Neural progenitor cell (in vitro differentiated cells): ENCODE data around the gene C17orf100. TPM values are rescaled to one million over a fixed set of nuclear protein-coding genes. Genes with fewer than 3 reads are reported as not detected.

Experiments
- DNase-seq: peaks from one replicate; pipeline ENCODE4 v3.0.0-alpha.2; 2016; ENCODE audit warnings: low spot score
- H2AFZ ChIP-seq: fragments of 200-600 bp; sonication (generic); replicated peaks from 2 replicates; pipeline ENCODE4 v1.6.1; 2016; ENCODE audit warnings: antibody characterized with exemption
- H3F3A ChIP-seq: fragments of 200-600 bp; sonication (generic); 2 replicates; pipeline ENCODE4 v1.6.1; 2016; ENCODE audit warnings: antibody characterized with exemption, low read depth
- H3K27ac ChIP-seq: fragments of 200-600 bp; sonication (generic); 2 replicates; pipeline ENCODE4 v1.5.1; 2016; ENCODE audit warnings: mild to moderate bottlenecking
- H3K27me3 ChIP-seq: fragments of 200-600 bp; sonication (generic); 2 replicates; pipeline ENCODE4 v1.6.1; 2016; ENCODE audit warnings: mild to moderate bottlenecking, moderate library complexity
- H3K36me3 ChIP-seq: fragments of 200-600 bp; sonication (generic); 2 replicates; pipeline ENCODE4 v1.5.1; 2016
- H3K4me1 ChIP-seq: fragments of 200-600 bp; sonication (generic); 2 replicates; pipeline ENCODE4 v1.6.1; 2016; ENCODE audit warnings: mixed run types
- H3K4me2 ChIP-seq: fragments of 200-600 bp; sonication (generic); 2 replicates; pipeline ENCODE4 v1.6.1; 2016
- H3K4me3 ChIP-seq: fragments of 200-600 bp; sonication (generic); 2 replicates; pipeline ENCODE4 v1.5.1; 2016
- H3K79me2 ChIP-seq: fragments of 200-600 bp; sonication (generic); 2 replicates; pipeline ENCODE4 v1.6.1; 2016; ENCODE audit warnings: low read depth
- H3K9ac ChIP-seq: fragments of 200-600 bp; sonication (generic); 2 replicates; pipeline ENCODE4 v1.6.1; 2016
- H3K9me3 ChIP-seq: fragments of 200-600 bp; sonication (generic); 2 replicates; pipeline ENCODE4 v1.5.1; 2016; ENCODE audit warnings: low read depth
- H4K20me1 ChIP-seq: fragments of 200-600 bp; sonication (generic); 2 replicates; pipeline ENCODE4 v1.6.1; 2016; ENCODE audit warnings: low read depth
- H3K27ac Mint-ChIP-seq: 3 replicates; pipeline ENCODE4 v1.8.0; 2021; ENCODE audit warnings: mixed read lengths
- H3K27me3 Mint-ChIP-seq: 2 replicates; pipeline ENCODE4 v1.8.0; 2022; ENCODE audit warnings: low read depth, mild to moderate bottlenecking, inconsistent platforms, moderate library complexity, mixed read lengths; ENCODE audit not compliant: insufficient read depth
- H3K36me3 Mint-ChIP-seq: 3 replicates; pipeline ENCODE4 v1.8.0; 2021; ENCODE audit warnings: mixed read lengths
- H3K4me1 Mint-ChIP-seq: 3 replicates; pipeline ENCODE4 v1.8.0; 2021; ENCODE audit warnings: mixed read lengths
- H3K4me3 Mint-ChIP-seq: 3 replicates; pipeline ENCODE4 v1.8.0; 2021; ENCODE audit warnings: mild to moderate bottlenecking, moderate library complexity, mixed read lengths
- H3K9me3 Mint-ChIP-seq: 3 replicates; pipeline ENCODE4 v1.8.0; 2020; ENCODE audit warnings: mixed read lengths
- CTCF ChIP-seq: fragments of 200-600 bp; sonication (generic); IDR thresholded peaks from 2 replicates; pipeline ENCODE4 v1.5.1; 2017; ENCODE audit warnings: antibody characterized with exemption, mild to moderate bottlenecking
- EZH2 ChIP-seq: fragments of 200-600 bp; sonication (generic); IDR thresholded peaks from 2 replicates; pipeline ENCODE4 v1.6.1; 2017; ENCODE audit warnings: antibody characterized with exemption, mild to moderate bottlenecking, moderate library complexity
- EZH2phosphoT487 ChIP-seq: fragments of 200-600 bp; sonication (generic); IDR thresholded peaks from 2 replicates; pipeline ENCODE4 v1.6.1; 2017; ENCODE audit warnings: antibody characterized with exemption
- total RNA-seq: library from RNA; depleted of rRNA; stranded (reverse); fragments of >200 nt; gene quantifications from 2 replicates; pipeline ENCODE4 v1.2.3, GENCODE V29; 2015; ENCODE audit warnings: low replicate concordance

C17orf100 gene
- total RNA-seq, 1 donor from 2014 or later, result 3.8 TPM

GRCh38 chr17:6636105-6636504, 15.5 kb upstream of the C17orf100 start:
- Histone ChIP-seq H3K27ac (no peak overlapping the region), H3K9ac (no peak overlapping the region), H2AFZ (no peak overlapping the region), H3K79me2 (peaks cover 23% of the 10 kb centered on the region), H3K9me3 (no peaks in the 10 kb centered on the region), H4K20me1 (peaks cover 18% of the 10 kb centered on the region), H3K4me3 (no peak overlapping the region), H3K4me2 (no peak overlapping the region), H3K4me1 (no peaks in the 10 kb centered on the region), H3K27me3 (no peaks in the 10 kb centered on the region), H3K36me3 (peaks cover 12% of the 10 kb centered on the region), H3F3A (peaks cover 4% of the 10 kb centered on the region)
- no peak for DNase-seq
- Mint-ChIP-seq H3K27ac (no peak overlapping the region), H3K4me1 (peaks cover 13% of the 10 kb centered on the region), H3K4me3 (no peak overlapping the region), H3K36me3 (peaks cover 32% of the 10 kb centered on the region), H3K9me3 (no peaks in the 10 kb centered on the region), H3K27me3 (no peaks in the 10 kb centered on the region)
- TF ChIP-seq CTCF (no peak), EZH2 (no peak), EZH2phosphoT487 (no peak)

DNA sequence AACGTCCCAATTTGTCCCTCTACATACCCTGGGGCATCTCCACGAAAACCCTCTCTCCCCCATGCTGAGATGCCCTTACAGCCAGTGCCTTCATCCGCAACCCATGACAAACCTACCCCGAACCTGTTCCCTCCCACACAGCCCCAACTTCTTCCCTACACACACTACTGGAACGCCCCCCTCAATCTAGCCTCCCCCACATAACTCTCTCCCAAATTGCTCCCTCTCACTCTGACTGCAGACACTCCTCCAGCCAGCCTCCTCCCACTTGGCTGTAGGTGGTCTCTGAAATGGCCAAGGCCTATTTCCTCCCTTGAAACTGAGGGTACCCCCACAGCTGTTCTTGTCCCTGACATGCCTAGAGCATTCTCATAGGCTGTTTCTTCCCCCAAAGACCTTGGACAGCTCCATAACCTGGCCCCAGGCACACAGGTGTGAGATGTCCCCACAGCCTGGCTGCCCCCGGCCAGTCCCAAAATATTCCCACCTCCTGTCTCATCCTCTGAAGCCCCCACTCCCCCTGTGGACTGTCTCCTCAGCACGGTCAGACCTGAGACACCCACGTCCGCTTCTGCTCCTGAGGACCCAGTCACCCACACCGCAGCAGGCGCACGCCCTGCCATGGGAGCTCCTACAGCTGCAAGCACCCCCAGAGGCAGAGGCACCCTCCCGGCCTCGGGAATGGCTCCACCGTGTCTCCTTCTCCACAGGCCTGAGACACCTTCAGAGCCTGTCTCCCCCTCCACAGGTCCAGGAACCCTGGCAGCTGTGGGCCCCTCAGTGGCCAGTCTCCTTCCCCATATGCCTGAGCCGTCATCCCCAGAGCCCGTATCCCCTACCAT, 14.7 kb upstream of the C17orf100 start:
- H3K4me1 Mint-ChIP-seq, result peaks cover 18% of the 10 kb centered on the region
- DNase-seq, result no peak
- Histone ChIP-seq H3F3A (peaks cover 11% of the 10 kb centered on the region), H3K4me3 (no peak overlapping the region), H3K4me2 (no peak overlapping the region), H3K79me2 (peaks cover 29% of the 10 kb centered on the region), H3K9ac (no peak overlapping the region), H2AFZ (no peak overlapping the region), H3K27me3 (no peaks in the 10 kb centered on the region), H3K27ac (no peak overlapping the region), H3K9me3 (no peaks in the 10 kb centered on the region), H4K20me1 (peaks cover 18% of the 10 kb centered on the region), H3K4me1 (peaks cover 3% of the 10 kb centered on the region), H3K36me3 (peaks cover 12% of the 10 kb centered on the region)
- H3K27me3 Mint-ChIP-seq, result no peaks in the 10 kb centered on the region
- no peak overlapping the region for H3K27ac Mint-ChIP-seq
- peaks cover 29% of the 10 kb centered on the region for H3K36me3 Mint-ChIP-seq
- peak overlapping the region; percentile 50 for H3K4me3 Mint-ChIP-seq
- TF ChIP-seq EZH2 (no peak), EZH2phosphoT487 (no peak), CTCF (no peak)
- no peaks in the 10 kb centered on the region for H3K9me3 Mint-ChIP-seq

GRCh38 chr17:6637458-6637840, 14.1 kb upstream of the C17orf100 start:
- no peak overlapping the region for H3K27ac ChIP-seq
- H3K4me1 Mint-ChIP-seq, result peaks cover 24% of the 10 kb centered on the region
- H4K20me1 ChIP-seq, result peaks cover 18% of the 10 kb centered on the region
- H3K4me3 ChIP-seq, result no peak overlapping the region
- TF ChIP-seq CTCF (no peak), EZH2phosphoT487 (no peak), EZH2 (no peak)
- no peaks in the 10 kb centered on the region for H3K9me3 Mint-ChIP-seq
- H3K36me3 Mint-ChIP-seq, result peaks cover 26% of the 10 kb centered on the region
- no peaks in the 10 kb centered on the region for H3K27me3 ChIP-seq
- peaks cover 35% of the 10 kb centered on the region for H3K79me2 ChIP-seq
- peaks cover 17% of the 10 kb centered on the region for H3F3A ChIP-seq
- no peaks in the 10 kb centered on the region for H3K9me3 ChIP-seq
- peaks cover 9% of the 10 kb centered on the region for H3K4me1 ChIP-seq
- peaks cover 12% of the 10 kb centered on the region for H3K36me3 ChIP-seq
- H3K4me3 Mint-ChIP-seq, result peak overlapping the region; percentile 50
- H3K9ac ChIP-seq, result no peak overlapping the region
- no peaks in the 10 kb centered on the region for H3K27me3 Mint-ChIP-seq
- H3K4me2 ChIP-seq, result no peak overlapping the region
- no peak overlapping the region for H3K27ac Mint-ChIP-seq
- no peak overlapping the region for H2AFZ ChIP-seq
- DNase-seq, result no peak
